Panc1 (cell line): ENCODE measurements around the gene PARD3.

Source experiments
- POLR2AphosphoS5 ChIP-seq: IDR thresholded peaks from 2 replicates; pipeline ENCODE4 v1.6.1; 2012; ENCODE audit warnings: mild to moderate bottlenecking, low read depth, low read length, moderate library complexity
- SIN3A ChIP-seq: IDR thresholded peaks from 2 replicates; pipeline ENCODE4 v1.6.1; 2012; ENCODE audit warnings: low read depth, mild to moderate bottlenecking, low read length, moderate library complexity, borderline replicate concordance; ENCODE audit not compliant: insufficient read depth
- TF ChIP-seq, protein P1 (sequence below): fragments of 450-650 bp; IDR thresholded peaks from 2 replicates; pipeline ENCODE4 v1.5.1; 2017; ENCODE audit warnings: mild to moderate bottlenecking

DNA sequence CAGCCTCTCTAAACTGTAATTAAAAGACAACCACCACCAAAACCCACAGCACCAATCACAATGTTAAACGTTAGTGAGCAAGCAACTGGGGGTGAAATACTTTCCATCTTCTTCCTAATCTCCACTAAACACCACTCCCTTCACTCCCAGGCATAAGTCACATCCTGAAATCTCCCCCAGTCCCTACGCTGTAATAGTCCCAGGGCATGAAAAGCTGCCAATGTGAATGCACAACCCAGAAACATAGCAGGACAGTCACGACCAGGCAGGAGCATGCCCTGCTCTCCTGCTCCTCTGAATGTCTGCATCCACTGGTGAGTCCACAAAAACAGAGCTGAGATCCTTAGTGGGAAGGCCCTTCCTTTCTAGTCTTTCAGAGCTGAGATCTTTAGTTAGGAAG lies 288.9 kb downstream of the PARD3 start:
- 0 out of 2 replicates have a peak, but pooled peaks have one; percentile 7 for TF ChIP-seq POLR2AphosphoS5
- TF ChIP-seq, protein P1, sequence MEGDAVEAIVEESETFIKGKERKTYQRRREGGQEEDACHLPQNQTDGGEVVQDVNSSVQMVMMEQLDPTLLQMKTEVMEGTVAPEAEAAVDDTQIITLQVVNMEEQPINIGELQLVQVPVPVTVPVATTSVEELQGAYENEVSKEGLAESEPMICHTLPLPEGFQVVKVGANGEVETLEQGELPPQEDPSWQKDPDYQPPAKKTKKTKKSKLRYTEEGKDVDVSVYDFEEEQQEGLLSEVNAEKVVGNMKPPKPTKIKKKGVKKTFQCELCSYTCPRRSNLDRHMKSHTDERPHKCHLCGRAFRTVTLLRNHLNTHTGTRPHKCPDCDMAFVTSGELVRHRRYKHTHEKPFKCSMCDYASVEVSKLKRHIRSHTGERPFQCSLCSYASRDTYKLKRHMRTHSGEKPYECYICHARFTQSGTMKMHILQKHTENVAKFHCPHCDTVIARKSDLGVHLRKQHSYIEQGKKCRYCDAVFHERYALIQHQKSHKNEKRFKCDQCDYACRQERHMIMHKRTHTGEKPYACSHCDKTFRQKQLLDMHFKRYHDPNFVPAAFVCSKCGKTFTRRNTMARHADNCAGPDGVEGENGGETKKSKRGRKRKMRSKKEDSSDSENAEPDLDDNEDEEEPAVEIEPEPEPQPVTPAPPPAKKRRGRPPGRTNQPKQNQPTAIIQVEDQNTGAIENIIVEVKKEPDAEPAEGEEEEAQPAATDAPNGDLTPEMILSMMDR = no peak
- TF ChIP-seq SIN3A = no peak
